NCI-H2196 (cell line): ENCODE results near the gene KCNJ9.

Source experiments
- DNase-seq: peaks from one replicate; lab custom pipeline; 2025; ENCODE audit not compliant: unreplicated experiment; lab: John Stamatoyannopoulos, UW

Gene KCNJ9

DNA sequence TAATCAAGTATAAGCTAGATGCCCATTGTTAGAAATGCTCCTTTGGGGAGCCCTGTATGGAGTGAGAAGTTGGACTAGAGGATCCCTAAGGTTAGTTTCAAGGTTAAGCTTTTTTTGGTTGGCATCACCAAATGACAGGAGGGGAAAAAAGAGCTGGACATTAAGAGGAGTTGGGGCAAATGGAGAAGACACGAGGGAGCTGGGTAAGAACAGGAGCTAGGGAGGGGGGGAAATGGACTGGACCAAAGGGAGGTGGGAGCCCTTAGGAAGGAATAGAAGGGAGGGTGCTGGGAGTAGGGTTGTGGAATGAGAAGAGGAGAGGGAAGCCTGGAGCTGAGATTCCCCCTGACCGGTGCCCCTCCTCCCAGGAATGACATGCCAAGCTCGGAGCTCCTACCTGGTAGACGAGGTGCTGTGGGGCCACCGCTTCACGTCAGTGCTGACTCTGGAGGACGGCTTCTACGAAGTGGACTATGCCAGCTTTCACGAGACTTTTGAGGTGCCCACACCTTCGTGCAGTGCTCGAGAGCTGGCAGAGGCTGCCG lies 5.9 kb downstream of the KCNJ9 start:
- DNase-seq: no peak

DNA sequence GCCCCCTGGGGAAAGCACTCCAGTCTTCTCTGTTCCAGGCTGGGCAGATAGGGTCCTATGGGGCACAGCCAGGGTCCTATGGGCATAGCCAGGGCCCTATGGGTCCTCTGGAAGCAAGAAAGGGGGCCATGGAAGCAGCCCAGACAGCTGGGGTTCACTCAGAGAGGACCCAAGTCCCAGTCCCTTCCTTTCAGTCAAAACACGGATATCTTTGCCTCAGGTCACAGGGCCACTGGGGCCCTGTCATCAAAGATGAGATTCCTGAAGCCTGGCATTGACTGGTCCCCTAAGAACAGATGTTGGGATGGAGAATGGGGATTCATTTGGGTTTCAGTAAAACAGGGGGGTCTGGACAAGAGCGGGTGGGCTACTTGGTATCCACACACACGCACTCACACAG lies 8.5 kb downstream of the KCNJ9 start:
- DNase-seq: no peak

DNA sequence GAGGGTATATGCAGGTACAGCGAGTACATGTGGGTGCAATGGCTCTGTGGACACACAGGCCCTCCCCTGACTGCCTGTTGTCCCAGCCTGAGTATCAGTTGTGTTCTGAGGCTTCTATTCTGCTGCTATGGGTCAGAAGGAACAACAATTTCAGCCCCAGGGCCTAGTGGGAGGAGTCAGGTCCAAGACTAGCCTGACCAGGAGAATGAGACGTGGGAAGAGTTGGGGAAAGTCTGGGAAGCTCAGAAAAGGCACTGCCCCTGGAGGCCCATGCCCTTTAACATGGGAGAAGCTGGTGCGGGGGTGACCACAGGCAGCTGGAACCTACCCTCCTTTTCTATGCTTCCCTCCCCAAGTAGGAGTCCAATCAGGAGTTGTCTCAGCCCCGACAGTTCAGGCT lies 9.4 kb downstream of the KCNJ9 start:
- DNase-seq: no peak

DNA sequence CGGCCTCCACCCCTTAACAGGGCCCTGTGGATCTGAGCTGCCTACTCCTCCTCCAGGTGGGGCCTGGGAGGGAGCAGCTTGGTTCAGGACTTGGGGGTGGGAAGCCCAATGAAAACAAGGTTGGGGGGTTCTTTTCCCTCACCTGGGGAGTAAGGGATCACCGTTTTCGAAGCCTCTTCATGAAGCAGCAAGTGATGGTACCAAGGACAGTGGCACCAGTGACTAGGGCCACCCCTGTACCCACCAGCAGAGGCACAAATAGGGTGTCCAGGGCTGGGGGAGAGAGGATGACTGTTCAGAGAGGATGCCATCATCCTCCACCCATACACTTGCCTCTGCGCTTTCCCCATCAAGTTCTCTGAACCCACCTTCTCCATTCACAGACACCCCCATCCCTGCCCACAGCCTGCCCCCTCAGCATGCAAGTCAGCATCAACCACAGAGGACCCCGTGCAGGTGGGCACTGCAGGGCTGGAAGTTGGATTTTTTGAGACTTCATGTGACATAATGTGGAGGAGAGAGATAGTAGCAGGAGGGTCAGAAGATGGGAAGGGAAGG lies 10.4 kb downstream of the KCNJ9 start:
- DNase-seq: no peak

DNA sequence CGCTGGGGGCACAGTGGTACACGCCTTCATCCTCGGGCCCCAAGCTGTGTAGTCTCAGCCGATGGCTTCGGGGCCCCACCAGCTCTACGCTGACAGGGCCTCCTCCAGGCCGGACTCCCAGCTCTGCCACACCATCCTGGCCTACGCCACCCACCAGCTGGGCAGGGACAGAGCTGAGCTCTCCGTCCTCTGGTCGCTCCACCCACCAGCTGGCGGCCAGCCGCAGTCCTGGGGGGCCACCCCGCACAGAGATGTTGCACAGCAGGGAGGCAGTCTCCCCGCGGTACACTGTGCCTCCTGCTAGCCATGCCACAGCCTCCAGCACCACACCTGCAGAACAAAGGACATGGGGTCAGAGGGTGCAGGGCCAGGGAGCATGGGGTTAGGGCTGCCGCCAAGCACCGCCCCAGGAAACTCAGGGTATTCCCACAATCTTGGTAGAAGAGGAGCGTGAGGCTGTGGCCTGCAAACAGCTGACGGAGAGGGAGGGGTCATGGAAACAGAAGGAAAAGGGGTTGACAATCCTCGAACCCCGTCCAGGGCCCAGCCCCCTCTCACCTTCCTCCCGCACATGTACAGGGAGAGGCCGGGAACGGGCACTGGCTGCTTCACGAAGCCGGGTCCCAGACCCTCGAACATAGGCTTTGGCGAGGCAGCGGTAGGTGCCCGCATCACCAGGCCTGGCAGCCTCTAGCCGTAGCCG lies 11.2 kb downstream of the KCNJ9 start:
- DNase-seq: no peak

DNA sequence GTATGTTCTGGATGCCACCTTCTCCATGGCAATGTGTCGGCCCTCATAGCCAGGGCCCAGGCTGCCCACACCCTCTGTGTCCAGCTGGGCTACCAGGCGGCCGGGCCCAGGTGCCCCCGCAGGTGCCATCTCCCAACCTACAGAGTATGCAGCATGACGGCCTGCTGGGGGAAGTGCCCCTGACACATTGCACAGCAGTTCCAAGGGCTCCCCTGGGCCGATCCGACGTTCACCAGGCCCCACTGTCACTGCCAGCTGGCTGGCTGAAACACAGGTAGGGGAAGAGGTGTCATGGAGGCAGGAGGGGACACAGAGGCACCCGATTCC lies 11.7 kb downstream of the KCNJ9 start:
- no peak for DNase-seq

DNA sequence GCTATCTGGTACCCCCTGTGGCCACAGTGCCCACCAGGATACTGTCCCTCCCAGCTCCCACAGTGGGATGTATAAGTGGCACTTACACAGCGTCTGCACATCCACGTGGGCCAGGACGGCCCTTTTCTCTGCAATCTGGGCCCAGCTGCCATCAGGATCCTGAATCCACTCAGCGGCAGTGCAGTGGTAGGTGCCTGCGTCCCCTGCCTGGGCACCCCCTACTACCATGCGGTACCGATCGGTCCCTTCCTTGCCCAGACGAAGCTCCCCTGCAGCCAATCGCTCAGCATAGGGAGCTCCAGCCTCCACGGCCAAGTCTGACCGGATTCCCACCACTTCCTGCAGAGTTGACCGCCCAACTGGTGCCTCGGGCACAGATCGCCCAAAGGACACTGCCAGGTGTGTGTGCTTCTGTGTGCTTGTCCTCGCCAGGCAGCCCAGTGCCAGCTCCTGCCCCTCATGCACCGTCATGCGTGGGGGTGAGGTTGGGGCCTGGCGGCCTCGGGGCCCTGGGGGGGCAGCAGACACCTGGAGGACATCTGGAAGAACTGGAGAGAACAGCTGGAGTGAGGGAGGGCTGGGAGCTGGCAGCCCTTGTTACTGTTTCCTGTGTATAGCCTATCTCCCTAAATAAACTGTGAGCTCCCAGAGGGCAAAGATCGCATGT lies 12.4 kb downstream of the KCNJ9 start:
- no peak for DNase-seq

DNA sequence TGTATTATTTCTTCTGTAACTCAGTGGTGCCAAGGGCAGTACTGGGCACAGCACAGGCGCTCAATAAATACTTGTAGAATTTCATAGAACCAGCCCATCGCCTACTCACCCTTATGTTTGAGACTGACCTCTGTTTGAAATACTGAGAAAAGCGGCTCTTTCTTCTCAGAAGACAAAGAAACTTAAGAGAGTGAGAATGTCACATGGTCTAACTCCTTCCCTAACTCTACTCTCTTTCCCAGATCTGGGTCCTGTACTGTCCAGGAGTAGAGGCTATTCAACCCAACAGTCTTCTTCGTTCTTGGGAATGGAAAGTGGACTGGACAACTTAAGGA lies 12.9 kb downstream of the KCNJ9 start:
- DNase-seq: no peak

DNA sequence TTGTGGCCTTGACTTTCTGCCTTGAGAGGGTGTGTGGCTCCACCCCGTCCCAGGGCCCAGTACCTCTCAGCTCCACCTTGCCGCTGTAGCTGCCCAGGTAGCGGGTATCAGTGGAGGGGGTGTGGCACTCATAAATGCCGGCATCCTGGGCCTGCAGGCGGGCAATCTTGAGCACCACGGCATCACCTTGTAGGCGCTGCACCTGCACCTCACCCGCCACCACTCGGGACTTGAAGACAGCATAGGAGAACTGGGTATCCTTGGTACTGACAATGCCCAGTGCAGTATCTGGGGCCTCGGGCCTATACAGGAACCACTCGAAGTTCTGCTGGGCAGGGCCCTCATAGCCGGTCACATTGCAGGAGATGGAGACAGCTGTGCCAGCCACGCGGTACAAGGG lies 13.5 kb downstream of the KCNJ9 start:
- no peak for DNase-seq

DNA sequence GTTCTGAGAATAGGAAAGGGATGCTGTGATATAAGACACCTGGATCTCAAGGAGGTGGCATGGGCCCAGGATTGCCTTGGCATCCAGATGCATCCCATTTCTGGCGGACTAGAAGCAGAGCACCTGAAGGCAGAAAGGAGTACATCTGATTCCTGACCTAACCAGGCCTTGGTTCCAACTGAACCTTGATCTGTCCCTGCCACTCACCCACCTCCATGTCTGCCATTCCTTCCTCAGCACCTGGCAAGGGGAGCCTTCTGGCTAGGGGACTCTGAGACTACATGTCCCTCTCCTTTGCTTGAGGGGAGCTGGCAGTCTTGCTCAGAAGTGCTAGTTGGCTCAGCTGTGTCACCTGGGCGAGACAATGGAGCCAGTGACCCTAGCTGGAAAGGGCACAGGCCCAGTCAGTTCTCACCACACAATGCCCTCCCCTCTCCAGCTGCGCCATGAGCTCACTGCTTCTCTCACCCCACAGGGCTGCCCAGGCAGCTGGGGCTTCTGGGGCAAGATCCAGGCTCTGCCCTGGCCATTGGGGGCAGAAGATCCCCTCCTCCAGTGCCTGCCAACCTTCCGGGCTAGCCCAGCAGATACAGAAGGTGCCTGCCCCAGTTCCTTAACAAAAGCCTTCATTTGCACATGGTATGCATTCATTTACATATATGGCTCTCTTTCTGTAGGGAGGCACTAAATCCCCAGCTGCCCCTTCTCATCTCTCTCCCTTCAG lies 14.2 kb downstream of the KCNJ9 start:
- DNase-seq: peak; percentile 23

DNA sequence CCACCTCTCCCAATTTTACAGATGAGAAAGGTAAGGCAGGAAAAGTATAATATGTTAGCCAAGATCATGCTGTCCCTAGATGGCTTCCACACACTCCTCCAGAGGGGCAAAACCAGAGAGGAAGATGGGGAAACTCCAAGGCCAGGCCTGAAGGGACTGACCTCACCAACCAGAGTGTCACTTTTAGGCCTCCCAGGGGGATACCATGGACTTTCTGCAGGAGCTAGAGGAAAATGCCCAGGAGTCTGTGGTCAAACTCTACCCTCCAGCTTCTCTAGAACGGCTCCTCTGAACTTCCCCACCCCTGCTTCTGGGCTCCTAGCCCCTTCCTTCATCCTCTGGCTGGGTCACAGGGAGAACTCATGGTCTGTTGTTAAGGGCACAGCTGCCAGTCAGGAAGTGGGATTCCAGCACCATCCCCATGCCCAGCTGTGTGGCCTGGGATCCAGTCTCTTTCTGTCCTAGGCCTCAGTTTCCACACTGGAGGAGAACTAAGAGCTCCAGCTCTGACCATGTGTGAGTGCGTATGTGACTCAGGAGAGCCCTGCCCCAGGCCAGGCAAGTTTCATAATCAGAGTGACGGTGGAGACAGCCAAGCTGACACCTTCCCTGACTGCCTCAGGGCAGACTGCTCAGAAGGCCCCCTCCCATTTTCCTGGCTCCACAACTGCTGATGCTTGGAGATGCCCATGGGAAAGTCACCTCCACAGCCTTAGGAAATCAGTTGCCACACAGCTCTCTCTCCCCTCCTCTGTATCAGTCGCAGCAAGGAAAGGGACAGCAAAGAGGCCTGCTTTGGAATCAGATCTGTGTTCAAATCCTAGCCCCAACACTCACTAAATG lies 15.2 kb downstream of the KCNJ9 start:
- no peak for DNase-seq

DNA sequence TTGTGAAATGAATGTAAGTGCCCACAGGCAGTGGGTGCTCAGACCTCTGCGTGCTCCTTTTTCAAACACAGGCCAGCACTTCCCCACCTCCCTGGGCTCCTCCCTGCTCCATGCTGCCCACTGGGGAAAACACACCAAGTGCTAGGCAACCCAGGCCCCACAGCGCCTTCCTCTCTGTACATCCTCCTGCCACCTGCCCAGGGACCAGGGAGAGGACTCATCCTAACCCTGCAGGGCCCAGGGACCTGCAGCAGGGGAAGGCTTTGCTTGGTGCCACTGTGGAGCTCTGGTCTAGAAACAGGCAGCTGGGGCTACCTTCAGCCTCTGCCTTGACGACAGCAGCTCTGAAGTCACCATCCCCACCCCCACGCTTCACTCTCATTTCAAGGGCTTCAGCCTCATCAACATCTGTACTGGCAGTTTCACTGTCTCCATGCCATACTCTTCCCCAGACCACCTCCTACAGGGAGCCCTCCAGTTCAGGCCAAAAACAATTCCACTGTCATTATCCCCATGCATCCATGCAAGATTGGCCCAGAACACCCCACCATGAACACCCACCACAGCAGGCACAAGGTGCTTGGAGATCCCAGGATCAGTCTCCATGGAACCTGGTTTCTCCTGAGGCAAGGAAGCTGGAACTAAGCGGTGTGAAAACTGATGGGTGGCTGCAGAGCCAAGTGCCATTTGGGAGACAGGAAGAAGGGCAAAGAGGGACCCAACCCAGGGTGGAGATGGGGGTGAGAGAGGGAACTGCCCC lies 16.0 kb downstream of the KCNJ9 start:
- no peak for DNase-seq

DNA sequence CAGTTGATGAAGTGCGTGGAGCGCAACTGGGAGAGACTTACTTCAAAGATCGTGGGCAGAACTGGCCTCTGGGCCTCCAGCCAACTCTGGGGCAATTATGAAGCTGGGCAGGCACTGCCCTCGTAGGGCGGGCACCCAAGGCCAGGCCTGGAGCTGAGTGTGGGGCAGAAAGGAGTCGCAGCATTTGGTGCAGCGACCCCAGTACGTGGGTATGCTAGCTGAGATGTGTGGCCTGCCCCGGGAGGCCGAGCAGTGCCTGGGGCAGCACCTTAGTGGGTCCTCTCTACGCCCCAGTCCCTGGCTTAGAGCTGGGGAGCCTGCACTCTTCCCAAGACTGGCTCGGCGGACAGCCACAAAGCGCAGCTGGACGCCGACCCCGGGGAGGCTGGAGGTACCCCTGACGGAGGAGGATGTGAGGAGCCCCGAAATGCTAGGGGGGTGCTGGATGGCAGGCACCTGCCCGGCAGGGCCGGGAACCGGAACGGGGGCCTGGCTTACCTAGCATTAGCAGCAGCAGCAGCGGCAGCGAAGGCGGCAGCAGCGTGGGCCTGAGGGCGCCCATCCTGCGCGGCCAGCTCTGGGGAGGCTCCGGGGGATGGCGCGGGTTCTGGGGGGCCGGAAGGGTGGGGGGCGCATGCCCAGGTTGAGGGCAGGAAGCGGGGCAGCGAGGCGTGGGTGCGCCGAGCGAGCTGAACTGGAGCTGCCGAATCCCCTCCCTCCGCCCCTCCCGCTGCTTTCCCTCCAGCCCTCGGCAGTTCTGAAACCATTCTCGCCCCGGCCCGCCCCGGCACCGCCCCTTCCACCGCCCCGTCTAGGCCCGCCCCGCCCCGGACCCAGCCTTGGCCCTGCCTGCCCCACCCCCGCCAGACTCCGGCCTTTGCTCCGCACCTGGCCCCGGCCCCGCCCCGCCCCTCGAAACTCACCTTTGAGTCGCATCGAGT lies 16.8 kb downstream of the KCNJ9 start, which contains the start of gene IGSF8:
Gene IGSF8 (minus strand): TSS at position 709 of the 941 bp plus-strand sequence. CDS start 147 bp downstream, at position 562.
- peak; percentile 93 for DNase-seq

DNA sequence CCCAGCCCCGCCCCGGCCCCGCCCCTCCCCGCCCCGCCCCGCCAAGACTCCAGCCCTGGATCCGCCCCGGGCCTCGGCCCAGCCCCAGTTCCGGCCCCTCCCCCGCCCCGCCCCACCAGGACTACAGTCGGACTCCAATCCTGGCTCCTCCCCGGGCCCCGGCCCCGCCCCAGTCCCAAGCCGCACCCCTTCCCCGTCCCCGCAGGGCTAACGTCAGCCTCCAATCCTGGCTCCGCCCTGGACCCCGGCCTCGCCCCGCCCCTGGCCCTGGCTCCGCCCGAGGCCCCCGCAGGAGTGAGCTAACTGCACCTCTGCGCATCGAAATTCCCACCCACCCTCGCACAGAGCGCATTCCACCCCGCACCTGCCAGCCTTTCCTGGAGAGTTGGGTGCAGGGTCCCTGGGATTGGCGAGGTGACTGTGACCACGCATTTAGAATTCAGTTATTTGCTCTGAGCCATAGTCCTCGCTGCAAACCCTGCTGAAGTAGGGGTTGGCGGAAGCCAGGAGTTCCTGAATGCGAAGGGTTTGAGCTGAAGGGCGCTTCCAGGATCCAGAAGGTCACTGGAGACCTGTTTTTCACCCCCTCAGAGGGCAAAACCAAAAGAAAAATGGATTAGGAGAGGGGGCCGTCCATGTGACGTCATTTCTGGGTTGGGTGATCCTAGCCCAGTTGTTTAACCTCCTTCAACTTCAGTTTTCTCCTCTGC lies 17.7 kb downstream of the KCNJ9 start:
- DNase-seq: peak; percentile 93

DNA sequence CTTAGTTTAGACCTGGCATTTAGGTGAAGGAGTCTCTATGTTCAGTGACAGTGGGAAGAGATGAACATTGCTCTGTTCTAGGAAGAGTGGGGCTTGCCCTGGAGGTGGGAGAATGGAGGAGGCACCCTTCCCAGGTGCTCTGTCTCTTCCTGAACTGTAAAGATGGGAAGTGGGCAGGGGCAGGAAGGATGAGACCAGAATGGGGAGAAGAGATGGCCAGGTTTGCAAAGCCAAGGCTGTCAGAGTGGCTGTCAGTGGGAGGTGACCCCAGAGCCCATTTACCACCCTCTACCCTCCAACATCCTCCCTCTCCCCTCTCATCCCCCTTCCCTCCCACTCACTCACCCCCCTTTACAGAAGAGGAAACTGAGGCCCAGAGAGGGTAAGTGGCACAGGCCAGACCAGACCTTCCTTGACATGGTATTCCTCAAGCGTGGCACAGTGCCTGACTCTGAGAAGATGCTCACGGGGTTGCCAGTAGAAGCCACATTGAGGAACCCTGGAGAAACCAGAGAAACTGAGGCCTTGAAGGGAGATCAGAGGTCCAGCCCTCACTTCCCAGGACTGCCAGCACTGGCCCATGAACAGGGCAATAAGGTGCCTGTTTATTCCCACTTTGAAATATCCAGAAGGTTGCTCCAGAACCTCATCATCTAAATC lies 18.5 kb downstream of the KCNJ9 start:
- DNase-seq: no peak

DNA sequence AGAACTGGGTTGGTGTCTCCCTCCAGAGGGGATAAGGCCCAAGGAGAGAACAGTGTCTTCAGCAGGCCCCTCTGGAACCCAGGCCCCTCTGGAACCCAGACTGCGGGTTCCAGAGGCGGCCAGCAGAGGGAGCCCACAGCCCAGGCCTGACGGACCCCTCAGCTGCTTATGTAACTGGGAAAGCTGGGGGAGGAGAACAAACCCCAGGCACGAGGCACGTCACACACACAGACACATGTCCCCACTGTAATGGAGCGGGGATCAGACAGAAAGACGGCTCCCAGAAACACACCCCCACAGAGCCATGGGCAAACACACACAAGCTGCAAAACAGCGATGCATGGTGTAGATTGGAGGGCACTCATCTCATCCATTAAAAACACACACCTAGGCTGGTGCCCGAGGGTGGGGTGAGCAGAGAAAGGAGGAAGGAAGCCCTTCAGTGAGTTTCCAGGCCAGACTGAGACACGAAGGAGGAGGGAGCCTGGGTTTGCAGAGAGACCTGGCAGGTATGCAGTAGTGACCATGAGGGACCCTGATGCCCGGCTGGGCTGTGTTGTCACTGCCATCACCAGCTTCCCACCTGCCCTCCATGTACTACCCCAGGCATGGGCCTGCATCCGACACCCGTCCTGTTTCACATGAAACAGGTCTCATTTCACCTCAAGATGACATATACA lies 19.8 kb downstream of the KCNJ9 start:
- peak; percentile 81 for DNase-seq
